ENCODE measurements around the gene KICS2.
A peak's percentile ranks its signal among the peaks of the same experiment; 100 is the strongest.

The KICS2 gene

DNA sequence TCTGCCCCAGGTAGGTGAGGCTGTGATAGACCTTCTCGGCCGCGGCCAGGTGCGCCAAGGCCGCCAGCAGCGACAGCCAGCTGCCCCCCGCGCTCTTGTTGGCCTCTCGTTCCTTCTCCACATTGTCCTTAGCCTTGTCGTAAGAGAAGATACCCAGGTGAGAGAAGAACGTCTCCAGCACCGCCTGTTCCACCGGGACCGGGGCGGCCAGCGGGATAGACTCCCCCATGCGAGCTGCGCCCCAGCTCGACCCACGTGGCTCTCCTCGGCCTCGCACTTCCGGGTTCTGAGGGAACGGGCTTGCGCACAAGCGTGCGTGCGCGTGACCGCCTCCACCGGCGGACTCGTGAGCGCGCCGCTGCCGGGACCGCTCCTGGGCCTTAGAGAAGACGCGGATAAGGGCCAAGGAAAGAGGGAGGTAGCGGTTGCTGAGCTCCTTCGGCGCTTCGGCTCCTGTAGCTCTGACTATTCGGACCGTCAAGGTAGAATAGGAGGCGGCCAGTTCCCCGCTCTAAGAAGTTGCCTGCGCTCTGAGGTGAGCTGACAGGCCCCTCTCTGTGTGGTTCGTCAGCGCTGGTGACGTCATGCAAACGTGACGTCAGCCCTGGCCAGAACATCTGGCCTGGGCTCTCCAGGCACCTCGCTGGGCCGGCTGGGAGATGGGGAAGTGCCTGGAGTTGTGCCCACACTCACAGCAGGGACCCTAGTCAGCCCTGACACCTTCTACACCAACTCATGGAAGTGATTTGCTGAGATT, at the start of gene KICS2:
Gene KICS2 (minus strand): TSS at position 288 of the 757 bp plus-strand sequence. CDS start 59 bp downstream, at position 229.
- no peak for TF ChIP-seq ARNTL (CRISPR knock-in tag; IDR thresholded peaks at IDR 0.05; ENCODE audit: borderline replicate concordance, low read depth)
- no peak for TF ChIP-seq TOX (CRISPR knock-in tag; IDR thresholded peaks at IDR 0.05; ENCODE audit: borderline replicate concordance)
- 0 out of 2 replicates have a peak, but pooled peaks have one; percentile 56 for TF ChIP-seq SNAI2 (CRISPR knock-in tag; IDR thresholded peaks at IDR 0.05)
- TF ChIP-seq, protein P1, sequence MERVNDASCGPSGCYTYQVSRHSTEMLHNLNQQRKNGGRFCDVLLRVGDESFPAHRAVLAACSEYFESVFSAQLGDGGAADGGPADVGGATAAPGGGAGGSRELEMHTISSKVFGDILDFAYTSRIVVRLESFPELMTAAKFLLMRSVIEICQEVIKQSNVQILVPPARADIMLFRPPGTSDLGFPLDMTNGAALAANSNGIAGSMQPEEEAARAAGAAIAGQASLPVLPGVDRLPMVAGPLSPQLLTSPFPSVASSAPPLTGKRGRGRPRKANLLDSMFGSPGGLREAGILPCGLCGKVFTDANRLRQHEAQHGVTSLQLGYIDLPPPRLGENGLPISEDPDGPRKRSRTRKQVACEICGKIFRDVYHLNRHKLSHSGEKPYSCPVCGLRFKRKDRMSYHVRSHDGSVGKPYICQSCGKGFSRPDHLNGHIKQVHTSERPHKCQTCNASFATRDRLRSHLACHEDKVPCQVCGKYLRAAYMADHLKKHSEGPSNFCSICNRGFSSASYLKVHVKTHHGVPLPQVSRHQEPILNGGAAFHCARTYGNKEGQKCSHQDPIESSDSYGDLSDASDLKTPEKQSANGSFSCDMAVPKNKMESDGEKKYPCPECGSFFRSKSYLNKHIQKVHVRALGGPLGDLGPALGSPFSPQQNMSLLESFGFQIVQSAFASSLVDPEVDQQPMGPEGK (CRISPR knock-in tag; IDR thresholded peaks at IDR 0.05; ENCODE audit: borderline replicate concordance): no peak
- no peak for TF ChIP-seq ZFP30 (CRISPR knock-in tag; IDR thresholded peaks at IDR 0.05)
- TF ChIP-seq, protein P2, sequence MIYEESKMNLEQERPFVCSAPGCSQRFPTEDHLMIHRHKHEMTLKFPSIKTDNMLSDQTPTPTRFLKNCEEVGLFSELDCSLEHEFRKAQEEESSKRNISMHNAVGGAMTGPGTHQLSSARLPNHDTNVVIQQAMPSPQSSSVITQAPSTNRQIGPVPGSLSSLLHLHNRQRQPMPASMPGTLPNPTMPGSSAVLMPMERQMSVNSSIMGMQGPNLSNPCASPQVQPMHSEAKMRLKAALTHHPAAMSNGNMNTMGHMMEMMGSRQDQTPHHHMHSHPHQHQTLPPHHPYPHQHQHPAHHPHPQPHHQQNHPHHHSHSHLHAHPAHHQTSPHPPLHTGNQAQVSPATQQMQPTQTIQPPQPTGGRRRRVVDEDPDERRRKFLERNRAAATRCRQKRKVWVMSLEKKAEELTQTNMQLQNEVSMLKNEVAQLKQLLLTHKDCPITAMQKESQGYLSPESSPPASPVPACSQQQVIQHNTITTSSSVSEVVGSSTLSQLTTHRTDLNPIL (CRISPR knock-in tag; IDR thresholded peaks at IDR 0.05; ENCODE audit: low read depth): peak; percentile 84
- TF ChIP-seq BACH2 (CRISPR knock-in tag; IDR thresholded peaks at IDR 0.05; ENCODE audit: borderline replicate concordance): no peak
- TF ChIP-seq TCF4 (CRISPR knock-in tag; IDR thresholded peaks at IDR 0.05; ENCODE audit: borderline replicate concordance): peak; percentile 65; the same call in 1 of the 2 replicates
- TF ChIP-seq, protein P3, sequence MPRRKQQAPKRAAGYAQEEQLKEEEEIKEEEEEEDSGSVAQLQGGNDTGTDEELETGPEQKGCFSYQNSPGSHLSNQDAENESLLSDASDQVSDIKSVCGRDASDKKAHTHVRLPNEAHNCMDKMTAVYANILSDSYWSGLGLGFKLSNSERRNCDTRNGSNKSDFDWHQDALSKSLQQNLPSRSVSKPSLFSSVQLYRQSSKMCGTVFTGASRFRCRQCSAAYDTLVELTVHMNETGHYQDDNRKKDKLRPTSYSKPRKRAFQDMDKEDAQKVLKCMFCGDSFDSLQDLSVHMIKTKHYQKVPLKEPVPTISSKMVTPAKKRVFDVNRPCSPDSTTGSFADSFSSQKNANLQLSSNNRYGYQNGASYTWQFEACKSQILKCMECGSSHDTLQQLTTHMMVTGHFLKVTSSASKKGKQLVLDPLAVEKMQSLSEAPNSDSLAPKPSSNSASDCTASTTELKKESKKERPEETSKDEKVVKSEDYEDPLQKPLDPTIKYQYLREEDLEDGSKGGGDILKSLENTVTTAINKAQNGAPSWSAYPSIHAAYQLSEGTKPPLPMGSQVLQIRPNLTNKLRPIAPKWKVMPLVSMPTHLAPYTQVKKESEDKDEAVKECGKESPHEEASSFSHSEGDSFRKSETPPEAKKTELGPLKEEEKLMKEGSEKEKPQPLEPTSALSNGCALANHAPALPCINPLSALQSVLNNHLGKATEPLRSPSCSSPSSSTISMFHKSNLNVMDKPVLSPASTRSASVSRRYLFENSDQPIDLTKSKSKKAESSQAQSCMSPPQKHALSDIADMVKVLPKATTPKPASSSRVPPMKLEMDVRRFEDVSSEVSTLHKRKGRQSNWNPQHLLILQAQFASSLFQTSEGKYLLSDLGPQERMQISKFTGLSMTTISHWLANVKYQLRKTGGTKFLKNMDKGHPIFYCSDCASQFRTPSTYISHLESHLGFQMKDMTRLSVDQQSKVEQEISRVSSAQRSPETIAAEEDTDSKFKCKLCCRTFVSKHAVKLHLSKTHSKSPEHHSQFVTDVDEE (CRISPR knock-in tag; IDR thresholded peaks at IDR 0.05): peak; percentile 66; the same call in 1 of the 2 replicates
- no peak for TF ChIP-seq ZNF8 (CRISPR knock-in tag; IDR thresholded peaks at IDR 0.05)
- TF ChIP-seq ISL1 (CRISPR knock-in tag; IDR thresholded peaks at IDR 0.05): no peak
- TF ChIP-seq, protein P4, sequence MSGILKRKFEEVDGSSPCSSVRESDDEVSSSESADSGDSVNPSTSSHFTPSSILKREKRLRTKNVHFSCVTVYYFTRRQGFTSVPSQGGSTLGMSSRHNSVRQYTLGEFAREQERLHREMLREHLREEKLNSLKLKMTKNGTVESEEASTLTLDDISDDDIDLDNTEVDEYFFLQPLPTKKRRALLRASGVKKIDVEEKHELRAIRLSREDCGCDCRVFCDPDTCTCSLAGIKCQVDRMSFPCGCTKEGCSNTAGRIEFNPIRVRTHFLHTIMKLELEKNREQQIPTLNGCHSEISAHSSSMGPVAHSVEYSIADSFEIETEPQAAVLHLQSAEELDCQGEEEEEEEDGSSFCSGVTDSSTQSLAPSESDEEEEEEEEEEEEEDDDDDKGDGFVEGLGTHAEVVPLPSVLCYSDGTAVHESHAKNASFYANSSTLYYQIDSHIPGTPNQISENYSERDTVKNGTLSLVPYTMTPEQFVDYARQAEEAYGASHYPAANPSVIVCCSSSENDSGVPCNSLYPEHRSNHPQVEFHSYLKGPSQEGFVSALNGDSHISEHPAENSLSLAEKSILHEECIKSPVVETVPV (CRISPR knock-in tag; IDR thresholded peaks at IDR 0.05): 0 out of 2 replicates have a peak, but pooled peaks have one; percentile 7
- TF ChIP-seq ZC3H10 (CRISPR knock-in tag; IDR thresholded peaks at IDR 0.05): no peak
- TF ChIP-seq ESRRG (CRISPR knock-in tag; IDR thresholded peaks at IDR 0.05): no peak
- no peak for TF ChIP-seq ZNF70 (CRISPR knock-in tag; IDR thresholded peaks at IDR 0.05)
- TF ChIP-seq, protein P5, sequence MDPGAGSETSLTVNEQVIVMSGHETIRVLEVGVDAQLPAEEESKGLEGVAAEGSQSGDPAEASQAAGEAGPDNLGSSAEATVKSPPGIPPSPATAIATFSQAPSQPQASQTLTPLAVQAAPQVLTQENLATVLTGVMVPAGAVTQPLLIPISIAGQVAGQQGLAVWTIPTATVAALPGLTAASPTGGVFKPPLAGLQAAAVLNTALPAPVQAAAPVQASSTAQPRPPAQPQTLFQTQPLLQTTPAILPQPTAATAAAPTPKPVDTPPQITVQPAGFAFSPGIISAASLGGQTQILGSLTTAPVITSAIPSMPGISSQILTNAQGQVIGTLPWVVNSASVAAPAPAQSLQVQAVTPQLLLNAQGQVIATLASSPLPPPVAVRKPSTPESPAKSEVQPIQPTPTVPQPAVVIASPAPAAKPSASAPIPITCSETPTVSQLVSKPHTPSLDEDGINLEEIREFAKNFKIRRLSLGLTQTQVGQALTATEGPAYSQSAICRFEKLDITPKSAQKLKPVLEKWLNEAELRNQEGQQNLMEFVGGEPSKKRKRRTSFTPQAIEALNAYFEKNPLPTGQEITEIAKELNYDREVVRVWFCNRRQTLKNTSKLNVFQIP (CRISPR knock-in tag; IDR thresholded peaks at IDR 0.05; ENCODE audit: borderline replicate concordance, low read depth): no peak
- TF ChIP-seq GLIS3 (CRISPR knock-in tag; IDR thresholded peaks at IDR 0.05): 0 out of 2 replicates have a peak, but pooled peaks have one; percentile 4
- TF ChIP-seq ZFP3 (CRISPR knock-in tag; IDR thresholded peaks at IDR 0.05): peak; percentile 91
- TF ChIP-seq CSDC2 (CRISPR knock-in tag; IDR thresholded peaks at IDR 0.05): peak; percentile 80
- TF ChIP-seq PPARA (CRISPR knock-in tag; IDR thresholded peaks at IDR 0.05; ENCODE audit: borderline replicate concordance): peak; percentile 21; the same call in 1 of the 2 replicates
- TF ChIP-seq OSR1 (CRISPR knock-in tag; IDR thresholded peaks at IDR 0.05): no peak
- TF ChIP-seq RARB (CRISPR knock-in tag; IDR thresholded peaks at IDR 0.05): no peak
- peak; percentile 92 for TF ChIP-seq ZNF565 (CRISPR knock-in tag; conservative IDR thresholded peaks at IDR 0.05; ENCODE audit: low read depth)
- ATAC-seq: peak; percentile 95

DNA sequence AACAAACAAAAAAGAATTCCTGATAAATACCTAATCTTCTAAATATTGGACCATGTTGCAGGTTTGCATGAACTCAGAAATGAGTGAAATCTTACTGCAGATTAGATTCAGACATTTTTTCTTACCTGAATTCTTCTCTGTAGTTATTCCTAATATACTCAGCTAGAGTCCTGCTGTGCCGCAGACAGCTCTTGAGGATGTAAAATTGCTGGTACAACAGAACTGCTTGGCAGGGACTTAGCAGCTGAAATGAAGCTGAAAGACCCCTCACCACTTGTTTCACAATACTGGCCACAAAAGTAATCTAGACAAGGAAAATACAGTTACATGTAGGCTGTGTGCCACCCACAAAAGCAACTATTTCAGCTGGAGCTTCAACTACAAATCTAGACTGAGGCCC, 48.3 kb upstream of the KICS2 start:
- ATAC-seq: no peak
- TF ChIP-seq ZNF565 (CRISPR knock-in tag; conservative IDR thresholded peaks at IDR 0.05; ENCODE audit: low read depth) (no peak), TOX (CRISPR knock-in tag; IDR thresholded peaks at IDR 0.05; ENCODE audit: borderline replicate concordance) (no peak), OSR1 (CRISPR knock-in tag; IDR thresholded peaks at IDR 0.05) (no peak), TCF4 (CRISPR knock-in tag; IDR thresholded peaks at IDR 0.05; ENCODE audit: borderline replicate concordance) (no peak), ZC3H10 (CRISPR knock-in tag; IDR thresholded peaks at IDR 0.05) (no peak), ISL1 (CRISPR knock-in tag; IDR thresholded peaks at IDR 0.05) (no peak)
- TF ChIP-seq, protein P4 (CRISPR knock-in tag; IDR thresholded peaks at IDR 0.05): no peak
- TF ChIP-seq, protein P3 (CRISPR knock-in tag; IDR thresholded peaks at IDR 0.05): no peak
- TF ChIP-seq, protein P2 (CRISPR knock-in tag; IDR thresholded peaks at IDR 0.05; ENCODE audit: low read depth): no peak
